ENCODE results near the gene LIPJ. TPM values are rescaled to one million over a fixed set of nuclear protein-coding genes. Genes with fewer than 3 reads are reported as not detected.

LIPJ gene
- total and polyA plus RNA-seq, 2 of the 13 experiments (the other 11 are each of a cell fraction or from before 2014, with no cell fraction given): not detected

DNA sequence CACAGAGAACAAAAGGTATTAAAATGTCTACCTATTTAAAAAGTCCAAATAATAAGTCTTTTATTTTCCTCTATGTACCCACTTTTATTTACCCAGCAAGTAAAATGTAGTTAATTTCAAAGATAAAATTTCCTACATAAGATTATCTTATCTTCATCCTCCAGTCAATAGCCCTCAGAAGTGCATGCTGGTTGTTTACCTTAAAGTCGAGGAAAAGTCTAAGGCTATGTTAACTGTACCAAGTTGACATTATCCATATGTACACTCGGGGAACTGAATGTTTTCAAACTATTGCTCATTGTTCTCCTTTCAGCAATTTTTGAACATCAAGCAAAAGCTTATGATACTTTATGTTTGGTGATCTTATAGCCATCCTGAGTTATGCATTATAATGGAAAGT, 53.6 kb downstream of the LIPJ start:
- Histone ChIP-seq H3K36me3 (replicated peaks in 1 of 2; ENCODE audit: control insufficient read depth in 1 of 2, insufficient read depth in 2 of 2, low read length in 2 of 2) (no peaks in the 10 kb centered on the region), H4K20me1 (ENCODE audit: insufficient read depth, low read length) (no peaks in the 10 kb centered on the region), H3K27me3 (ENCODE audit: control insufficient read depth in 1 of 2, insufficient read depth in 2 of 2, low read length in 2 of 2) (no peaks in the 10 kb centered on the region; a peak in 1 of 5 replicates), H3K4me1 (ENCODE audit: insufficient read depth, low read length) (no peaks in the 10 kb centered on the region), H3K9me3 (ENCODE audit: low read length) (no peaks in the 10 kb centered on the region), H3K9ac (ENCODE audit: insufficient read depth, low read depth, low read length) (no peak overlapping the region), H2AFZ (ENCODE audit: low read length) (no peak overlapping the region), H3K4me3 (replicated peaks in 1 of 3; ENCODE audit: insufficient read depth in 1 of 3, low read depth in 2 of 3, low read length in 3 of 3) (no peak overlapping the region), H3K4me2 (ENCODE audit: low read depth, low read length) (no peak overlapping the region), H3K27ac (ENCODE audit: extremely low read length, insufficient read depth, low read length) (no peak overlapping the region), H3K79me2 (ENCODE audit: insufficient read depth, low read length) (no peaks in the 10 kb centered on the region)
- ATAC-seq: no peak
- no TSS peak for BruUV-seq (replicated peaks)
- in situ Hi-C loops (cut with HindIII; ENCODE audit: extremely low pct_ligation_motif_present, low pct_unique_long_range_greater_than_20kb): no loop called here
- intact Hi-C loops (cut with micrococcal nuclease; ENCODE audit: unreplicated experiment): no loop called here
- ChIA-PET POLR2A (no interaction called here), CTCF (ENCODE audit: low intra/inter-chr PET ratio, low total read pairs) (no interaction called here)
- WGBS (ENCODE audit: low lambda C conversion rate): 2% methylated on average over 2 of the region's 2 CpGs
- FAIRE-seq: no peak
- DNase-seq (ENCODE audit: low spot score): no peak
- TF ChIP-seq KDM6A (CRISPR knock-in tag; IDR thresholded peaks at IDR 0.05; ENCODE audit: low read depth) (no peak), TBP (CRISPR knock-in tag; IDR thresholded peaks at IDR 0.05) (no peak), CREB1 (IDR thresholded peaks at IDR 0.05) (no peak), CREB1 (CRISPR knock-in tag; IDR thresholded peaks at IDR 0.05) (no peak), CBFB (CRISPR knock-in tag; IDR thresholded peaks at IDR 0.05) (no peak), ZBTB33 (CRISPR knock-in tag; IDR thresholded peaks at IDR 0.05) (no peak), GPN1 (CRISPR knock-in tag; IDR thresholded peaks at IDR 0.05; ENCODE audit: borderline replicate concordance) (no peak), AKAP8 (CRISPR knock-in tag; IDR thresholded peaks at IDR 0.05) (no peak), ZNF260 (CRISPR knock-in tag; IDR thresholded peaks at IDR 0.05; ENCODE audit: borderline replicate concordance, low read depth) (no peak), TRIM22 (IDR thresholded peaks at IDR 0.05) (no peak), GATAD1 (CRISPR knock-in tag; IDR thresholded peaks at IDR 0.05) (no peak)
- TF ChIP-seq, protein P1, sequence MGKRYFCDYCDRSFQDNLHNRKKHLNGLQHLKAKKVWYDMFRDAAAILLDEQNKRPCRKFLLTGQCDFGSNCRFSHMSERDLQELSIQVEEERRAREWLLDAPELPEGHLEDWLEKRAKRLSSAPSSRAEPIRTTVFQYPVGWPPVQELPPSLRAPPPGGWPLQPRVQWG (CRISPR knock-in tag; IDR thresholded peaks at IDR 0.05; ENCODE audit: borderline replicate concordance, low read depth): no peak
- TF ChIP-seq, protein P2, sequence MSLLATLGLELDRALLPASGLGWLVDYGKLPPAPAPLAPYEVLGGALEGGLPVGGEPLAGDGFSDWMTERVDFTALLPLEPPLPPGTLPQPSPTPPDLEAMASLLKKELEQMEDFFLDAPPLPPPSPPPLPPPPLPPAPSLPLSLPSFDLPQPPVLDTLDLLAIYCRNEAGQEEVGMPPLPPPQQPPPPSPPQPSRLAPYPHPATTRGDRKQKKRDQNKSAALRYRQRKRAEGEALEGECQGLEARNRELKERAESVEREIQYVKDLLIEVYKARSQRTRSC (CRISPR knock-in tag; IDR thresholded peaks at IDR 0.05; ENCODE audit: low read depth): no peak
